Trophoblast cell (in vitro differentiated cells and primary cell): Measurements from ENCODE around the gene DNAH9.

Source experiments
- DNase-seq, 2 donors: peaks; one replicate each; pipeline ENCODE4 v3.0.0-alpha.2; 2016
- H2AFZ ChIP-seq: 2 replicates; pipeline ENCODE4 v1.6.1; 2013; ENCODE audit warnings: low read length, moderate library complexity, mild to moderate bottlenecking; ENCODE audit not compliant: insufficient read depth, poor library complexity
- H2AK5ac ChIP-seq: 2 replicates; pipeline ENCODE4 v1.6.1; 2013; ENCODE audit warnings: mild to moderate bottlenecking, low read length
- H2BK120ac ChIP-seq: 2 replicates; pipeline ENCODE4 v1.6.1; 2013; ENCODE audit warnings: low read length, mild to moderate bottlenecking, moderate library complexity; ENCODE audit not compliant: insufficient read depth, poor library complexity
- H2BK12ac ChIP-seq: 2 replicates; pipeline ENCODE4 v1.6.1; 2013; ENCODE audit warnings: mild to moderate bottlenecking, low read length, moderate library complexity
- H2BK5ac ChIP-seq: 2 replicates; pipeline ENCODE4 v1.6.1; 2013; ENCODE audit warnings: low read length, low read depth, moderate library complexity, mild to moderate bottlenecking; ENCODE audit not compliant: poor library complexity
- H3K14ac ChIP-seq: 2 replicates; pipeline ENCODE4 v1.6.1; 2013; ENCODE audit warnings: mild to moderate bottlenecking, low read length
- H3K18ac ChIP-seq: 2 replicates; pipeline ENCODE4 v1.6.1; 2013; ENCODE audit warnings: mild to moderate bottlenecking, low read length
- H3K23ac ChIP-seq: 2 replicates; pipeline ENCODE4 v1.6.1; 2013; ENCODE audit warnings: low read length
- H3K27ac ChIP-seq: 2 replicates; pipeline ENCODE4 v1.5.1; 2013; ENCODE audit warnings: low read depth, mild to moderate bottlenecking, inconsistent platforms, low read length, moderate library complexity
- H3K27me3 ChIP-seq: 2 replicates; pipeline ENCODE4 v1.6.1; 2013; ENCODE audit warnings: inconsistent platforms, mild to moderate bottlenecking, low read length, moderate library complexity; ENCODE audit not compliant: insufficient read depth
- H3K36me3 ChIP-seq, 2 experiments: 1 replicate in 1 of 2; 2 replicates in 1 of 2; pipeline ENCODE4 v1.6.1; 2013; ENCODE audit warnings: low read length in 2 of 2, mild to moderate bottlenecking in 2 of 2, moderate library complexity in 1 of 2; ENCODE audit not compliant: insufficient read depth in 2 of 2, control insufficient read depth in 1 of 2
- H3K4ac ChIP-seq: 2 replicates; pipeline ENCODE4 v1.6.1; 2013; ENCODE audit warnings: low read depth, mild to moderate bottlenecking, low read length, moderate library complexity
- H3K4me1 ChIP-seq, 2 experiments: 1 replicate in 1 of 2; 2 replicates in 1 of 2; pipeline ENCODE4 v1.6.1; 2013; ENCODE audit warnings: low read length in 2 of 2, mild to moderate bottlenecking in 2 of 2, moderate library complexity in 1 of 2; ENCODE audit not compliant: insufficient read depth in 2 of 2, control insufficient read depth in 1 of 2
- H3K4me2 ChIP-seq: 2 replicates; pipeline ENCODE4 v1.6.1; 2013; ENCODE audit warnings: inconsistent platforms, mild to moderate bottlenecking, low read length, moderate library complexity
- H3K4me3 ChIP-seq: 2 replicates; pipeline ENCODE4 v1.5.1; 2013; ENCODE audit warnings: mild to moderate bottlenecking, low read depth, low read length, inconsistent platforms
- H3K79me1 ChIP-seq: one replicate; pipeline ENCODE4 v1.6.1; 2013; ENCODE audit warnings: low read length
- H3K79me2 ChIP-seq: 2 replicates; pipeline ENCODE4 v1.6.1; 2013; ENCODE audit warnings: low read length, mild to moderate bottlenecking; ENCODE audit not compliant: control insufficient read depth, insufficient read depth, poor library complexity
- H3K9ac ChIP-seq: 2 replicates; pipeline ENCODE4 v1.6.1; 2013; ENCODE audit warnings: mild to moderate bottlenecking, low read length
- H3K9me3 ChIP-seq: 2 replicates; pipeline ENCODE4 v1.6.1; 2013; ENCODE audit warnings: low read depth, mild to moderate bottlenecking, control low read depth, inconsistent platforms, low read length; ENCODE audit not compliant: insufficient read depth
- H4K12ac ChIP-seq: 2 replicates; pipeline ENCODE4 v1.6.1; 2013; ENCODE audit warnings: low read depth, mild to moderate bottlenecking, low read length, moderate library complexity
- H4K8ac ChIP-seq: 2 replicates; pipeline ENCODE4 v1.6.1; 2013; ENCODE audit warnings: low read depth, mild to moderate bottlenecking, low read length, moderate library complexity
- H4K91ac ChIP-seq: one replicate; pipeline ENCODE4 v1.6.1; 2013; ENCODE audit warnings: low read depth, mild to moderate bottlenecking, low read length, moderate library complexity
- WGBS: extraction: QIAGEN DNeasy Blood & Tissue Kit; methylation state at CpG from one replicate; pipeline ENCODE4 v1.1.7; 2013; ENCODE audit warnings: missing lambda C conversion rate; ENCODE audit not compliant: insufficient read length, insufficient coverage; ENCODE audit errors: extremely low coverage; 5-methylcytosine and 5-hydroxymethylcytosine counted together

The DNAH9 gene

DNA sequence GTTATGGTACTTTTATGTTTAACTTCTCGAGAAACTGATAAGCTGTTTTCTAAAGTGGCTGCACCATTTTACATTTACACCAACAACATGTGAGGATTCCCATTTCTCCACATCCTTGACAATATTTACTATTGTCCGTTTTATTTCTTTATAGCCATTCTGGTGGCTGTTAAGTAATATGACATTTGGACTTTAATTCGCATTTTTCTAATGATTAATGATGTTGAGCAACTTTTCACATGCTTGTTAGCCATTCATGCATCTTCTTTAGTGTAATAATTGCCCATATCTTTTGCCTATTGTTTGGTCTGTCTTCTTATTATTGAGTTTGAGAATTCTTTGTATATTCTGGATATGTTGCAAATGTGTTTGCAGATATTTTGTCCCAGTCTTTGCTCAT is 114.2 kb downstream of the DNAH9 start:
- Histone ChIP-seq H3K9ac (no peak overlapping the region), H3K79me2 (no peaks in the 10 kb centered on the region), H4K12ac (no peak overlapping the region), H2AFZ (no peak overlapping the region), H2AK5ac (no peak overlapping the region), H3K4me1 (no peaks in the 10 kb centered on the region), H3K4me2 (no peak overlapping the region), H3K18ac (no peak overlapping the region), H3K79me1 (no peaks in the 10 kb centered on the region), H3K4ac (no peak overlapping the region), H3K9me3 (no peaks in the 10 kb centered on the region), H2BK120ac (no peak overlapping the region), H4K8ac (no peak overlapping the region), H4K91ac (no peak overlapping the region), H2BK5ac (no peak overlapping the region), H2BK12ac (no peak overlapping the region), H3K36me3 (no peaks in the 10 kb centered on the region), H3K27me3 (no peaks in the 10 kb centered on the region), H3K14ac (no peak overlapping the region), H3K27ac (no peak overlapping the region), H3K4me3 (no peak overlapping the region), H3K23ac (no peak overlapping the region)
- WGBS, result no CpG with 5 or more reads among the region's 3 CpGs
- DNase-seq, result no peak

DNA sequence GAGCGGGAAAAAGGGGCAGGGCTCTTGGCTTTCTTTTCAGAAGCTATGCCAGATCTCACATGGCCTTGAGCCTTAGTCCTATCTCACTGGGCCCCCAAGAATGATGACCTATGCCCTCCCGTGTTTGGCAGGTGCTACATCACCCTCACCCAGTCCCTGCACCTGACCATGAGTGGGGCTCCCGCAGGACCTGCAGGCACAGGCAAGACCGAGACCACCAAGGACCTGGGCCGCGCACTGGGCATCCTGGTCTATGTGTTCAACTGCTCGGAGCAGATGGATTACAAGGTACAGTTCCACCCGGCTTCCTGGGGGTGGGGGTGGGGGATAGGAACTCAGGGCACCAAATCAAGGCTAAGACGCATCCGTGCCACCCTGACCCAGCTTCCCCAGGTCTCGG is 120.9 kb downstream of the DNAH9 start:
- no CpG with 5 or more reads among the region's 11 CpGs for WGBS
- Histone ChIP-seq H2BK12ac (no peak overlapping the region), H3K36me3 (no peaks in the 10 kb centered on the region), H3K4me1 (no peaks in the 10 kb centered on the region), H2AFZ (no peak overlapping the region), H3K18ac (no peak overlapping the region), H3K4me2 (no peak overlapping the region), H3K79me2 (no peaks in the 10 kb centered on the region), H4K12ac (no peak overlapping the region), H2AK5ac (no peak overlapping the region), H2BK5ac (no peak overlapping the region), H3K27ac (no peak overlapping the region), H3K4me3 (no peak overlapping the region), H3K9me3 (no peaks in the 10 kb centered on the region), H3K79me1 (no peaks in the 10 kb centered on the region), H4K8ac (no peak overlapping the region), H3K4ac (no peak overlapping the region), H4K91ac (no peak overlapping the region), H2BK120ac (no peak overlapping the region), H3K23ac (no peak overlapping the region), H3K9ac (no peak overlapping the region), H3K27me3 (no peaks in the 10 kb centered on the region), H3K14ac (no peak overlapping the region)
- no peak for DNase-seq

DNA sequence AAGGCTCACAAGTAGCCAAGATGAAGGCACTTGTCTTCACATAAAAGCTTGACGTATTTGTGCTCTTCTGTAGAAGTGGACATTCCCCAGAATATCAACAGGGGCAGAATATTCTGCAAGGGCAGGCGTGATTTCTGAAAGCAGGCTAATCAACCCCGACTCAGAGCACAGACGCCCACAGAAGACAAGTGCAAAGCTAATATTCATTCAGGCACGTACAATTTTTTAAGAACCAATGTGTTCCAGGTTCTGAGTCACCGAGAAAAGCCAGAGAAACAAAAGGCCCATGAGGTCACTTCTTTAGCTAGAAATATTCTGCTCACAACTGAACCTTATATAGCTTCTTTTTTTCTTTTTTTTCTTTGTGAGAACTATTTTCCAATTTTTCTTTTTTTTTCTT is 121.6 kb downstream of the DNAH9 start:
- Histone ChIP-seq H3K14ac (no peak overlapping the region), H3K27me3 (no peaks in the 10 kb centered on the region), H3K4me3 (no peak overlapping the region), H3K4ac (no peak overlapping the region), H3K27ac (no peak overlapping the region), H3K4me2 (no peak overlapping the region), H3K4me1 (no peaks in the 10 kb centered on the region), H2AK5ac (no peak overlapping the region), H3K9me3 (no peaks in the 10 kb centered on the region), H3K36me3 (no peaks in the 10 kb centered on the region), H4K8ac (no peak overlapping the region), H3K79me2 (no peaks in the 10 kb centered on the region), H2AFZ (no peak overlapping the region), H4K12ac (no peak overlapping the region), H3K9ac (no peak overlapping the region), H2BK5ac (no peak overlapping the region), H3K79me1 (no peaks in the 10 kb centered on the region), H3K23ac (no peak overlapping the region), H2BK120ac (no peak overlapping the region), H3K18ac (no peak overlapping the region), H2BK12ac (no peak overlapping the region), H4K91ac (no peak overlapping the region)
- no CpG with 5 or more reads among the region's 6 CpGs for WGBS
- DNase-seq, result no peak

DNA sequence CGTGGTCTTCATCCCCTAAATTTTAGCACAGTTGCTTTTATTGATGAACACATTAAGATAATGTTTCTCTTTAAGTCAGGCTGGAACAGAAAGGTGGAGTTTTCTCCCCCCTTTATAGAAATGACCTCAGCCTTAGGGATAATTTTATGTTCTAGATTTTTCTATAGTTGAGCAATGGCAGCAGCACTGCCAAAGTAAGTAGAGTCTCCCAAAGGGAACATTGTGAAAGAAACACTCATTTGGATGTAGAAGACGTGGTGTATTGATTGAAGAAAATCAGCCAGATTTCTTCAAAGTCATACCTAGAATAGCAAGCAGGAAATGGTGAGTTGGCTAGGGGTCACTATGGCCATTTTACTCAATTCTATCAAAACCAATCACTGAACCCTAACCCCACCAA is 122.5 kb downstream of the DNAH9 start:
- no peak overlapping the region for H2AFZ ChIP-seq
- no peak overlapping the region for H4K8ac ChIP-seq
- H3K4me1 ChIP-seq, result no peaks in the 10 kb centered on the region
- no peak overlapping the region for H2BK120ac ChIP-seq
- H2BK5ac ChIP-seq, result no peak overlapping the region
- H3K27ac ChIP-seq, result no peak overlapping the region
- WGBS, result no CpG with 5 or more reads among the region's 2 CpGs
- no peaks in the 10 kb centered on the region for H3K9me3 ChIP-seq
- no peaks in the 10 kb centered on the region for H3K79me2 ChIP-seq
- no peak overlapping the region for H4K12ac ChIP-seq
- no peak overlapping the region for H2BK12ac ChIP-seq
- H4K91ac ChIP-seq, result no peak overlapping the region
- H3K23ac ChIP-seq, result no peak overlapping the region
- no peak overlapping the region for H3K4me2 ChIP-seq
- H3K9ac ChIP-seq, result no peak overlapping the region
- H3K14ac ChIP-seq, result no peak overlapping the region
- H3K18ac ChIP-seq, result no peak overlapping the region
- no peak overlapping the region for H2AK5ac ChIP-seq
- no peaks in the 10 kb centered on the region for H3K36me3 ChIP-seq
- no peaks in the 10 kb centered on the region for H3K79me1 ChIP-seq
- DNase-seq, result no peak
- H3K27me3 ChIP-seq, result no peaks in the 10 kb centered on the region
- no peak overlapping the region for H3K4ac ChIP-seq
- H3K4me3 ChIP-seq, result no peak overlapping the region
